Progenitor cell of endocrine pancreas (in vitro differentiated cells): ENCODE data around the gene GPX4. TPM values are rescaled to one million over a fixed set of nuclear protein-coding genes. Genes with fewer than 3 reads are reported as not detected.
A peak's percentile ranks its signal among the peaks of the same experiment; 100 is the strongest.

Source experiments
- DNase-seq: peaks from one replicate; pipeline ENCODE4 v3.0.0; 2021; ENCODE audit warnings: low spot score; ENCODE audit not compliant: unreplicated experiment
- H3K27ac Mint-ChIP-seq: 2 replicates; pipeline ENCODE4 v1.8.0; 2021; ENCODE audit warnings: mild to moderate bottlenecking, moderate library complexity, mixed read lengths
- H3K27me3 Mint-ChIP-seq: 2 replicates; pipeline ENCODE4 v1.8.0; 2021; ENCODE audit warnings: mixed read lengths
- H3K36me3 Mint-ChIP-seq: 2 replicates; pipeline ENCODE4 v1.8.0; 2022; ENCODE audit warnings: mixed read lengths; ENCODE audit not compliant: insufficient read depth
- H3K4me1 Mint-ChIP-seq: 2 replicates; pipeline ENCODE4 v1.8.0; 2021; ENCODE audit warnings: low read depth, mixed read lengths
- H3K4me3 Mint-ChIP-seq: 2 replicates; pipeline ENCODE4 v1.8.0; 2021; ENCODE audit warnings: low read depth, mild to moderate bottlenecking, moderate library complexity, mixed read lengths
- H3K9me3 Mint-ChIP-seq: 2 replicates; pipeline ENCODE4 v1.8.0; 2021; ENCODE audit warnings: low read depth, mixed read lengths
- long read RNA-seq: library from polyadenylated mRNA; unstranded; transcript quantifications from one replicate; pipeline ENCODE4 v2.0.0, GENCODE V29; 2020
- total RNA-seq: library from RNA; stranded (reverse); gene quantifications from 2 replicates; pipeline ENCODE4 v1.2.1, GENCODE V29; 2021
- TF ChIP-seq, protein P1 (sequence below): fragments of 200-600 bp; sonication (generic); IDR thresholded peaks from one replicate; pipeline ENCODE4 v1.5.0; 2021; ENCODE audit warnings: antibody characterized with exemption, mild to moderate bottlenecking; ENCODE audit not compliant: unreplicated experiment

The GPX4 gene, protein sequence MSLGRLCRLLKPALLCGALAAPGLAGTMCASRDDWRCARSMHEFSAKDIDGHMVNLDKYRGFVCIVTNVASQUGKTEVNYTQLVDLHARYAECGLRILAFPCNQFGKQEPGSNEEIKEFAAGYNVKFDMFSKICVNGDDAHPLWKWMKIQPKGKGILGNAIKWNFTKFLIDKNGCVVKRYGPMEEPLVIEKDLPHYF
- 231 and 236 TPM in 2 replicates for total RNA-seq
- long read RNA-seq, transcript GPX4-201 (7 exons, 919 nt), result major isoform, 39 of 47 reads
- long read RNA-seq, partial matches to known transcripts, result 1 of 47 reads
- long read RNA-seq, other reads (novel, unspliced or antisense), result 6 of 47 reads

DNA sequence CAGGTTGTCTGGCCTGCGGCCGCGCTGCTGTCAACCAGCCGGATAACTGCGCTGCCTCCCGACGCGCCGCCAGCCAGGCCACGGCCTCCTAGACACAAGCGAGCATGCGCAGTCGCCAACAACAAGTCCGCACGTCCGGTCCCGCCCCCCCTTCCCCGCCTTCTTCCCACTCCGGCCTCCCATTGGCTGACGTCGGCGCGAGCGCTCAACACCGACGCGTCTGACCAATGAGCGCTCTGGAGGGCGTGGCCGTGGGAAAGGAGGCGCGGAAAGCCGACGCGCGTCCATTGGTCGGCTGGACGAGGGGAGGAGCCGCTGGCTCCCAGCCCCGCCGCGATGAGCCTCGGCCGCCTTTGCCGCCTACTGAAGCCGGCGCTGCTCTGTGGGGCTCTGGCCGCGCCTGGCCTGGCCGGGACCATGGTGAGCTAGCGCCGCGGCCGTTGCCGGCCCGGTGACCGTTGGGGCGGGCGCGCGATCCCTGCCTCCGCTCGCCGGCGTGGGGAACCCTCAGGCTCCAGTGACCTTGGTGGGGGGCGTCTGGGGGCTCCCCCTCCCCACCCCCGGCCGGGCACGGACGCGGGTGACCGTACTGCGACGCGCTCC is at the start of gene GPX4:
GPX4 (plus strand) TSS at position 287 of the 603 bp plus-strand sequence; CDS start at position 337, 50 bp downstream.
- Mint-ChIP-seq H3K9me3 (no peaks in the 10 kb centered on the region), H3K4me1 (peaks cover 18% of the 10 kb centered on the region), H3K27me3 (no peaks in the 10 kb centered on the region), H3K4me3 (peak within 1 kb of the TSS; percentile 76), H3K36me3 (no peaks in the 10 kb centered on the region), H3K27ac (peak within 1 kb of the TSS; percentile 94)
- TF ChIP-seq, protein P1, sequence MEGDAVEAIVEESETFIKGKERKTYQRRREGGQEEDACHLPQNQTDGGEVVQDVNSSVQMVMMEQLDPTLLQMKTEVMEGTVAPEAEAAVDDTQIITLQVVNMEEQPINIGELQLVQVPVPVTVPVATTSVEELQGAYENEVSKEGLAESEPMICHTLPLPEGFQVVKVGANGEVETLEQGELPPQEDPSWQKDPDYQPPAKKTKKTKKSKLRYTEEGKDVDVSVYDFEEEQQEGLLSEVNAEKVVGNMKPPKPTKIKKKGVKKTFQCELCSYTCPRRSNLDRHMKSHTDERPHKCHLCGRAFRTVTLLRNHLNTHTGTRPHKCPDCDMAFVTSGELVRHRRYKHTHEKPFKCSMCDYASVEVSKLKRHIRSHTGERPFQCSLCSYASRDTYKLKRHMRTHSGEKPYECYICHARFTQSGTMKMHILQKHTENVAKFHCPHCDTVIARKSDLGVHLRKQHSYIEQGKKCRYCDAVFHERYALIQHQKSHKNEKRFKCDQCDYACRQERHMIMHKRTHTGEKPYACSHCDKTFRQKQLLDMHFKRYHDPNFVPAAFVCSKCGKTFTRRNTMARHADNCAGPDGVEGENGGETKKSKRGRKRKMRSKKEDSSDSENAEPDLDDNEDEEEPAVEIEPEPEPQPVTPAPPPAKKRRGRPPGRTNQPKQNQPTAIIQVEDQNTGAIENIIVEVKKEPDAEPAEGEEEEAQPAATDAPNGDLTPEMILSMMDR, result no peak
- DNase-seq, result peak; percentile 95

GRCh38 chr19:1054102-1055027 is 49.4 kb upstream of the GPX4 start:
- DNase-seq, result no peak
- TF ChIP-seq, protein P1, result no peak
- no peaks in the 10 kb centered on the region for H3K9me3 Mint-ChIP-seq
- no peaks in the 10 kb centered on the region for H3K27me3 Mint-ChIP-seq
- no peak overlapping the region for H3K4me3 Mint-ChIP-seq
- H3K4me1 Mint-ChIP-seq, result no peaks in the 10 kb centered on the region
- peaks cover 7% of the 10 kb centered on the region for H3K36me3 Mint-ChIP-seq
- no peak overlapping the region for H3K27ac Mint-ChIP-seq

DNA sequence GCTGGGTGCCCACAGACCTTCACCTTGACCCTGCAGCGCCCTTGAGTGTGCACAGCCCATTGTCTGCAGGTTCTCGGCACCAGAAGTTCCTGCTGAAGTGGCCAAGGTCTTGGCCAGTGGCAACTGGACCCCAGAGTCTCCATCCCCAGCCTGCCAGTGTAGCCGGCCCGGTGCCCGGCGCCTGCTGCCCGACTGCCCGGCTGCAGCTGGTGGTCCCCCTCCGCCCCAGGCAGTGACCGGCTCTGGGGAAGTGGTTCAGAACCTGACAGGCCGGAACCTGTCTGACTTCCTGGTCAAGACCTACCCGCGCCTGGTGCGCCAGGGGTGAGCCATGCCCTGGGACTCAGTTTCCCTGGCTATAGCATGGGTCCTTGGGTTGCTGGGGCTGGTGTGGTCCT is 48.8 kb upstream of the GPX4 start:
- H3K9me3 Mint-ChIP-seq, result no peaks in the 10 kb centered on the region
- TF ChIP-seq, protein P1, result no peak
- H3K4me1 Mint-ChIP-seq, result no peaks in the 10 kb centered on the region
- no peak for DNase-seq
- peaks cover 7% of the 10 kb centered on the region for H3K36me3 Mint-ChIP-seq
- no peak overlapping the region for H3K4me3 Mint-ChIP-seq
- no peak overlapping the region for H3K27ac Mint-ChIP-seq
- no peaks in the 10 kb centered on the region for H3K27me3 Mint-ChIP-seq

GRCh38 chr19:1055886-1056620 is 47.7 kb upstream of the GPX4 start:
- H3K27me3 Mint-ChIP-seq, result no peaks in the 10 kb centered on the region
- TF ChIP-seq, protein P1, result no peak
- no peaks in the 10 kb centered on the region for H3K4me1 Mint-ChIP-seq
- no peak overlapping the region for H3K4me3 Mint-ChIP-seq
- DNase-seq, result no peak
- H3K9me3 Mint-ChIP-seq, result no peaks in the 10 kb centered on the region
- peaks cover 7% of the 10 kb centered on the region for H3K36me3 Mint-ChIP-seq
- peak overlapping the region; percentile 71 for H3K27ac Mint-ChIP-seq
